KMS-11 (cell line): ENCODE results near the gene SLC25A19.

ENCODE experiments used
- H2AFZ ChIP-seq: fragments of 200-600 bp; sonication (generic); 2 replicates; pipeline ENCODE4 v1.6.1; 2016; ENCODE audit warnings: antibody characterized with exemption, mixed run types, low read depth
- H3K27ac ChIP-seq: fragments of 200-600 bp; sonication (generic); 2 replicates; pipeline ENCODE4 v1.6.1; 2016; ENCODE audit warnings: mild to moderate bottlenecking, mixed run types
- H3K27me3 ChIP-seq: fragments of 200-600 bp; sonication (generic); 2 replicates; pipeline ENCODE4 v1.6.1; 2017; ENCODE audit warnings: mild to moderate bottlenecking, low read depth, mixed run types, moderate library complexity; ENCODE audit not compliant: insufficient read depth
- H3K36me3 ChIP-seq: fragments of 200-600 bp; sonication (generic); 2 replicates; pipeline ENCODE4 v1.6.1; 2017; ENCODE audit warnings: mild to moderate bottlenecking, mixed run types; ENCODE audit not compliant: insufficient read depth
- H3K4me1 ChIP-seq: fragments of 200-600 bp; sonication (generic); 2 replicates; pipeline ENCODE4 v1.6.1; 2016; ENCODE audit warnings: mild to moderate bottlenecking, low read depth, mixed run types; ENCODE audit not compliant: poor library complexity, severe bottlenecking
- H3K4me2 ChIP-seq: fragments of 200-600 bp; sonication (generic); 2 replicates; pipeline ENCODE4 v1.7.0; 2016; ENCODE audit warnings: mild to moderate bottlenecking, mixed run types
- H3K4me3 ChIP-seq: fragments of 200-600 bp; sonication (generic); IDR thresholded peaks from 2 replicates; pipeline ENCODE4 v1.6.1; 2017; ENCODE audit warnings: low read depth, low read length, mixed read lengths; ENCODE audit not compliant: insufficient read depth
- H3K79me2 ChIP-seq: fragments of 200-600 bp; sonication (generic); 2 replicates; pipeline ENCODE4 v1.6.1; 2016; ENCODE audit warnings: low read depth, mixed run types; ENCODE audit not compliant: insufficient read depth
- H3K9ac ChIP-seq: fragments of 200-600 bp; sonication (generic); 2 replicates; pipeline ENCODE4 v1.6.1; 2016; ENCODE audit warnings: mild to moderate bottlenecking, mixed run types
- H4K20me1 ChIP-seq: fragments of 200-600 bp; sonication (generic); 2 replicates; pipeline ENCODE4 v1.6.1; 2016; ENCODE audit warnings: mild to moderate bottlenecking, mixed run types; ENCODE audit not compliant: insufficient read depth
- TF ChIP-seq, protein P1 (sequence below): fragments of 200-600 bp; sonication (generic); conservative IDR thresholded peaks from 2 replicates; pipeline ENCODE4 v1.6.1; 2017; ENCODE audit warnings: low read depth, mild to moderate bottlenecking, antibody characterized with exemption, low read length, moderate library complexity, mixed read lengths

The SLC25A19 gene

DNA sequence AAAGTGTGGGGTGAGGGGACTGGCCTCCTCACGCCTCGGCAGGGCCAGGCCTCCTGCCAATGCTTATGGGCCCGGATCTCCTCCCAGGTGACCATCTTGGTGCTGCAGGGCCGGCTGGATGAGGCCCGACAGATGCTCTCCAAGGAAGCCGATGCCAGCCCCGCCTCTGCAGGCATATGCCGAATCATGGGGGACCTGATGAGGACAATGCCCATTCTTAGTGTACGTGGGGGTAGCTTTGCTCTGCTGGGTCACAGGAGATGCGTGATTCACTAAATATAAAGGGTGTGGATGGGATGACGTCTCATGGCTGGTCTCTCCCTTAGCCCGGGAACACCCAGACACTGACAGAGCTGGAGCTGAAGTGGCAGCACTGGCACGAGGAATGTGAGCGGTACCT lies 64.2 kb downstream of the SLC25A19 start:
- Histone ChIP-seq H3K27me3 (no peaks in the 10 kb centered on the region), H3K36me3 (peaks cover 13% of the 10 kb centered on the region), H4K20me1 (no peaks in the 10 kb centered on the region), H3K27ac (no peak overlapping the region), H3K4me2 (no peak overlapping the region), H3K4me1 (no peaks in the 10 kb centered on the region), H2AFZ (no peak overlapping the region), H3K79me2 (peaks cover 4% of the 10 kb centered on the region; the same call in 1 of the 2 replicates), H3K9ac (no peak overlapping the region), H3K4me3 (no peak overlapping the region)
- TF ChIP-seq, protein P1, sequence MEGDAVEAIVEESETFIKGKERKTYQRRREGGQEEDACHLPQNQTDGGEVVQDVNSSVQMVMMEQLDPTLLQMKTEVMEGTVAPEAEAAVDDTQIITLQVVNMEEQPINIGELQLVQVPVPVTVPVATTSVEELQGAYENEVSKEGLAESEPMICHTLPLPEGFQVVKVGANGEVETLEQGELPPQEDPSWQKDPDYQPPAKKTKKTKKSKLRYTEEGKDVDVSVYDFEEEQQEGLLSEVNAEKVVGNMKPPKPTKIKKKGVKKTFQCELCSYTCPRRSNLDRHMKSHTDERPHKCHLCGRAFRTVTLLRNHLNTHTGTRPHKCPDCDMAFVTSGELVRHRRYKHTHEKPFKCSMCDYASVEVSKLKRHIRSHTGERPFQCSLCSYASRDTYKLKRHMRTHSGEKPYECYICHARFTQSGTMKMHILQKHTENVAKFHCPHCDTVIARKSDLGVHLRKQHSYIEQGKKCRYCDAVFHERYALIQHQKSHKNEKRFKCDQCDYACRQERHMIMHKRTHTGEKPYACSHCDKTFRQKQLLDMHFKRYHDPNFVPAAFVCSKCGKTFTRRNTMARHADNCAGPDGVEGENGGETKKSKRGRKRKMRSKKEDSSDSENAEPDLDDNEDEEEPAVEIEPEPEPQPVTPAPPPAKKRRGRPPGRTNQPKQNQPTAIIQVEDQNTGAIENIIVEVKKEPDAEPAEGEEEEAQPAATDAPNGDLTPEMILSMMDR, result no peak
